Head of caudate nucleus (tissue), 42 donors: ENCODE data around the gene ASCC1.
A peak's percentile ranks its signal among the peaks of the same experiment; 100 is the strongest.
"Not testable (repeated sequence)": the region's sequence is repeated elsewhere in the genome, so short reads cannot be mapped to it uniquely, and the experiment has no call there.

Experiments
- DNase-seq, 42 donors: peaks; one replicate each; pipeline versions ENCODE4 v3.0.0 to v3.0.0-alpha.2; 2020 to 2021; ENCODE audit warnings: mixed read lengths in 7 of 42
- intact Hi-C: fragments of 100-400 bp; cut with DNase I; formaldehyde crosslinking; loops from one replicate; pipeline ENCODE4 v1.15.0; 2022

ASCC1 gene

GRCh38 chr10:72186258-72186981, 29.7 kb downstream of the ASCC1 start:
- DNase-seq: peak in 2 of 42 donors; percentile 13 to 14
- intact Hi-C loops: no loop called here

GRCh38 chr10:72184156-72184555, 31.9 kb downstream of the ASCC1 start:
- DNase-seq: no peak
- intact Hi-C loops: no loop called here

- DNase-seq: no peak
- intact Hi-C loops: no loop called here
Observed at GRCh38 chr10:72177454-72177853, 38.6 kb downstream of the ASCC1 start.

- intact Hi-C loops: no loop called here
- no peak for DNase-seq
Observed at GRCh38 chr10:72176701-72177100, 39.4 kb downstream of the ASCC1 start.

DNA sequence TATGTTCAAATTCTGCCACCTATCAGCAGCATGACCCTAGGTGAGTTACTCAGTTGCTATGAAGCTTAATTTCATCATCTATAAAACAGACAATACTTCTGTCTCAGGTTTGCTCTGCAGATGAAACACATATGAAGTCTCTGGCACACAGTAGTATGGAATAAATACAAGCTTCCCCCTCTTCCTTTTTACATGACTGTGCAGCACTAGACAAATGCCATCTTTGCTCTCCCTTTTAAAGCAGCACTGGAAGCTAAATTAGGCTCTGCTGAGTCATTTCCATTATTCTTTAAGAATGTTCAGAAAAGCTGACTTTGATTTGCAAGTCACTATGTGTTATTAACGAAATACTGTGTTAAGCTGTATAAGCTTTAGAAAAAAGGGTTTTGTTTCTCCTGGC, 40.9 kb downstream of the ASCC1 start:
- intact Hi-C loops: no loop called here

GRCh38 chr10:72174297-72174662, 41.8 kb downstream of the ASCC1 start:
- intact Hi-C loops: no loop called here
- DNase-seq: no peak

More for the DNA sequence above, 40.9 kb downstream of the ASCC1 start:
- DNase-seq: peak in 3 of 42 donors; percentile 6 to 48 (median 41)

GRCh38 chr10:72173619-72174296, 42.3 kb downstream of the ASCC1 start:
- intact Hi-C loops: no loop called here
- DNase-seq: no peak

DNA sequence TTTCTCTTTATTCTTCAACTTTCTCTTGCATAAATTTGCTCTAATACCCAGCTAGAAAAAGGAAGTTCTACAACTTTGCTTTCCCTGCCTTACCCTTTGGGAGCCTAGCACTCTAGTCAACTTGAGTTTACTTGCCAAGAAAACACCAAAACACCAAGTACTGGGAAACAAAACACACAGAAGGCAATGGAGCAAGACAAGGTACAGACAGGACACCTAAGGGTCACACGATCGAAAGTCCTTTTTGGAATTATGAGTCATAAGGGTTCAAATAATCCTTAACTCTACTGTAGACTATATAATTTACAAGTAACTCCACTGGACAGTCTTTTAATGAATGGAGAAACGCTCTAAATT, 42.8 kb downstream of the ASCC1 start:
- intact Hi-C loops: no loop called here
- DNase-seq: no peak

DNA sequence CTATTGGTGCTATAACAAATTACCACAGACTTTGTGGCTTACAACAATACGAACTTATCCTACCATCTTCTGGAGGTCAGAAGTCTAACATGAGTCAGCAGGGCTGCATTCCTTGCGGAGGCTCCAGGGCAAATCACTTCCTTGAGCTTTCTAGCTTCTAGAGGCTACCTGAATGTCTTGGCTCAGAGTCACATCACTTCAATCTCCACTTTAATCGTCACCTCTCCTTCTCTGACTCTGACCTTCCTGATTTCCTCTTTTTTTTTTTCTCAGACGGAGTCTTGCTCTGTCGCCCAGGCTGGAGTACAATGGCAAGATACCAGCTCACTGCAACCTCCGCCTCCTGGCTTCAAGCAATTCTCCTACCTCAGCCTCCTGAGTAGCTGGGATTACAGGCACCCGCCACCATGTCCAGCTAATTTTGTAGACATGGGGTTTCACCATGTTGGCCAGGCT, 44.9 kb downstream of the ASCC1 start:
- DNase-seq: no peak
- intact Hi-C loops: no loop called here

DNA sequence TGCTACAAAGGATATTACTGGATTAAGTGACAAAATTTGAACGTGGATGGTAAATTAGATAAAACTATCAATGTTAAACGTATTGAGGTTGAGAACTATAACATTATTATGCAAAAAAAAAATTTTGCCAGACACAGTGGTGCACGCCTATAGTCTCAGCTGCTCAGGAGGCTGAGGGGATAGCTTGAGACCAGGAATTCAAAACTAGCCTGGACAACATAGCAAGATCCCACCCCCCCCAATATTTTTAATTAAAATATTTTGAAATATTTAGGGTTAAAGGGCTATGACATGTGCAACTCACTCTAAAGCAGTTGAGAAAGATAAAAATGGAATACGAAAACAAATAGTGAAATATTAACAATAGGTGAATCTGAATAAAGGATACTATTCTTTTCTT, 45.3 kb downstream of the ASCC1 start:
- intact Hi-C loops: no loop called here
- DNase-seq: no peak

DNA sequence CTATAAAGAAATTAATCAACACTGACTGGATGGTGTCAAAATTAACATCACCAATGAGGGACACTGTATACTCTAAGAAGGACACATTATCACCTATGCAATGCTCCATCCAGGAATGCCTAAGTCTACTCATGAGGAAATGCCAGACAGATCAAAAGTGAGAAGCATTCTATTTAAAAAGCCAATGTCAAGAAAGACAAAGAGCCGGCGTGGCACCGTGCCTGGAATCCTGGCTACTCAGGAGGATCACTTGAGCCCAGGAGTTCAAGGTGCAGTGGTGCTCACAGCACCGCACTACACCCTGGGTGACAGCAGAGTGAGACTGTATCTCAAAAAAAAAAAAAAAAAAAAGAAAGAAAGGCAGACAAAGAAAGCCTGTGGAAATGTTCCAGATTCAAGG, 45.8 kb downstream of the ASCC1 start:
- intact Hi-C loops: no loop called here
- no peak for DNase-seq

DNA sequence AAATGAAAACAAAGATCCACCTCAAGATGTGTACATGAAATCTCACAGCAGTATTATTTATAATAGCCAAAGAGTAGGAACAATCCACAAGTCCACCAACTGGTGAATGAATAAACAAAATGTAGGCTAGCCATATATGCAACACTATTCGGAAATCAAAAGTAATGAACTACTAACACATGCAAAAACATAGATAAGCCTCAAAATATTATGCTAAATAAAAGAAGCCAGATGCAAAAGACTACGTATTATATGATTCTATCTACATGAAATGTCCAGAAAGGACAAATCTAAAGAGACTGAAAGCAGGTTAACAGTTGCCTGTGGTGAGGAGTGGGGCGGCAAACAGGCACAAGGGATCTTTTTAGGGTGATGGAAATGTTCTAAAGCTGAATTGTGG, 49.0 kb downstream of the ASCC1 start:
- DNase-seq: no peak
- intact Hi-C loops: no loop called here

- intact Hi-C loops: no loop called here
- no peak for DNase-seq
Observed at GRCh38 chr10:72164617-72165016, 51.5 kb downstream of the ASCC1 start.

DNA sequence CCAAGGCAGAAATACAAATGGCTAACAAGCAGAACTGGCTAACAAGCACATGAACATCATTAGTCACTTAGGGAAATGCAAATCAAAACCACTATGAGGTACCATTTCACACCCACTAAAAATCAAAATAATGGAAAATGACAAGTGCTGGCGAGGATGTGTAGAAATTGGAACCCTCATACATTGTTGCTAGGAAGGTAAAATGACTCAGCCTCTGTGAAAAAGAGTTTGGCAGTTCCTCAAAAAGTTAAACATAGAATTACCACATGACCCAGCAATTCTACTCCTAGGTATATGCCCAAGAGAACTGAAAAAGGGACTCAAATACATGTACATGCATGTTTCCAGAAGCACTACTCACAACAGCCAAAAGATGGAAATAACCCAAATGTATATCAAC, 53.1 kb downstream of the ASCC1 start:
- intact Hi-C loops: no loop called here
- DNase-seq: no peak

GRCh38 chr10:72158176-72158575, 57.9 kb downstream of the ASCC1 start:
- intact Hi-C loops: no loop called here

GRCh38 chr10:72156223-72156622, 59.9 kb downstream of the ASCC1 start:
- intact Hi-C loops: no loop called here
- no peak for DNase-seq

More at GRCh38 chr10:72158176-72158575, 57.9 kb downstream of the ASCC1 start:
- peak in 39 of 42 donors; percentile 4 to 76 (median 39) for DNase-seq

GRCh38 chr10:72152286-72152685, 63.8 kb downstream of the ASCC1 start:
- intact Hi-C loops: no loop called here
- no peak for DNase-seq

DNA sequence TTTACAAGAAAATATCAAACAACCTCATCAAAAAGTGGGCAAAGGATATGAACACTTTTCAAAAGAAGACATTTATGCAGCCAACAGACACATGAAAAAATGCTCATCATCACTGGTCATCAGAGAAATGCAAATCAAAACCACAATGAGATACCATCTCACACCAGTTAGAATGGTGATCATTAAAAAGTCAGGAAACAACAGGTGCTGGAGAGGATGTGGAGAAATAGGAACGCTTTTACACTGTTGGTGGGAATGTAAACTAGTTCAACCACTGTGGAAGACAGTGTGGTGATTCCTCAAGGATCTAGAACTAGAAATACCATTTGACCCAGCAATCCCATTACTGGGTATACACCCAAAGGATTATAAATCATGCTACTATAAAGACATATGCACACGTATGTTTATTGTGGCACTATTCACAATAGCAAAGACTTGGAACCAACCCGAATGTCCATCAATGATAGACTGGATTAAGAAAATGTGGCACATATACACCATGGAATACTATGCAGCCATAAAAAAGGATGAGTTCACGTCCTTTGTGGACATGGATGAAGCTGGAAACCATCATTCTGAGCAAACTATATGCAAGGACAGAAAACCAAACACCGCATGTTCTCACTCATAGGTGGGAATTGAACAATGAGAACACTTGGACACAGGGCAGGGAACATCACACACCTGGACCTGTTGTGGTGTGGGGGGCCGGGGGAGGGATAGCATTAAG, 65.2 kb downstream of the ASCC1 start:
- DNase-seq, intact Hi-C loops: not testable (repeated sequence)

DNA sequence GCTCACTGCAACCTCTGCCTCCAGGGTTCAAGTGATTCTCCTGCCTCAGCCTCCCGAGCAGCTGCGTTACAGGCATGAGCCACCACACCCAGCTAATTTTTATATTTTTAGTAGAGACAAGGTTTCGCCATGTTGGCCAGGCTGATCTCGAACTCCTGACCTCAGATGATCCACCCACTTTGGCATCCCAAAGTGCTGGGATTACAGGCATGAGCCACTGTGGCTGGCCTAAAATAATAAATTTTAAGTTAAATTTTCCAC, 68.8 kb downstream of the ASCC1 start:
- intact Hi-C loops: loop anchor here (10.0 kb wide), 1 partner anchor 48 kb away; no protein-coding TSS in a partner anchor
- not testable (repeated sequence) for DNase-seq

DNA sequence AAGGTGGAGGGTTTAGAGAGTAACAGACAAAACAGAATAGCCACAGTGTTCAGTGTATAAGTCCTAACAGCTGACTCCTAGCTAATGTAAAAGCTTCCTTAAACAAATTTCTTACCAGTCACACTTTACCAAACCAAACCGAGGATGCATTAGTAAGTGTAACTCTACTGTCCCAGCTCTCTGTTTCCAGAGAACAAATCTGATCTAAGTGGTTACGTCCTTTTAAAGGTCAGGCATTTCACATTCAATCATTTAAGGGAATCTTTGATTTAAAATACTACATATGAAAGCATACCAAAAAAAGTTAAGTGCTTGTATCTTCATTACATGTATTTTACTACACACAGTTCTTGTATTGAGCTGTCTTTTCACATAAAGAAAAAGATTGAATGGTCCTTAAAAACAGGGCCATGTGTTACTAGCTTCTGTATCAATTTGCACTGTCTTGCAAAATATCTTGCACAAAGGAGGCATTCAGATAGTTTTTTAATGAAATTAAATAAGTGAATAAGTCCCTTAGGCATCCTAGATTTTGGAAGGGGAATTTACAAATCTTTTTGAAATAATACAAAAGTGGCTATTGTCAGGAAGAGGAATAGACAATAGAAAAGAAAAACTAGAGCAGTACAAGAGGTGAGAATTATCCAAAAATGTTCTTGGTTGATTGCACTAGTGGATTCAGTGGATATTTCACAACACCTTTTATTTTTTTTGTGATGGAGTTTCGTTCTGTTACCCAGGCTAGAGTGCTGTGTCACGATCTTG, 69.3 kb downstream of the ASCC1 start:
- DNase-seq: no peak
- intact Hi-C loops: loop anchor here (10.0 kb wide), 1 partner anchor 48 kb away; no protein-coding TSS in a partner anchor
